ENCODE measurements around the gene BNC2. TPM values are rescaled to one million over a fixed set of nuclear protein-coding genes. Genes with fewer than 3 reads are reported as not detected.
"Not testable (repeated sequence)": the region's sequence is repeated elsewhere in the genome, so short reads cannot be mapped to it uniquely, and the experiment has no call there.

Gene BNC2
- total RNA-seq, 2 donors from 2014 or later = not detected

- Mint-ChIP-seq H3K36me3 (no peaks in the 10 kb centered on the region), H3K27ac (no peak overlapping the region), H3K9me3 (no peaks in the 10 kb centered on the region)
- ATAC-seq (no peak), DNase-seq (ENCODE audit: low spot score in 2 of 2) (no peak)
Measured at GRCh38 chr9:16450043-16450442, 420.4 kb downstream of the BNC2 start.

GRCh38 chr9:16449076-16449730 lies 421.3 kb downstream of the BNC2 start:
- Mint-ChIP-seq H3K36me3 (no peaks in the 10 kb centered on the region), H3K27ac (no peak overlapping the region), H3K9me3 (no peaks in the 10 kb centered on the region)
- no peak for ATAC-seq
- no peak for DNase-seq (ENCODE audit: low spot score in 2 of 2)

GRCh38 chr9:16447946-16448345 lies 422.5 kb downstream of the BNC2 start:
- DNase-seq (ENCODE audit: low spot score in 2 of 2) (no peak), ATAC-seq (no peak)
- Mint-ChIP-seq H3K36me3 (no peaks in the 10 kb centered on the region), H3K27ac (no peak overlapping the region), H3K9me3 (no peaks in the 10 kb centered on the region)

- no peaks in the 10 kb centered on the region for H3K9me3 Mint-ChIP-seq
- H3K27ac Mint-ChIP-seq = no peak overlapping the region
- no peaks in the 10 kb centered on the region for H3K36me3 Mint-ChIP-seq
- ATAC-seq = no peak
- no peak for DNase-seq (ENCODE audit: low spot score in 2 of 2)
Measured at GRCh38 chr9:16446636-16447035, 423.8 kb downstream of the BNC2 start.

GRCh38 chr9:16445141-16445920 lies 425.1 kb downstream of the BNC2 start:
- H3K36me3 Mint-ChIP-seq = no peaks in the 10 kb centered on the region
- no peak overlapping the region for H3K27ac Mint-ChIP-seq
- no peaks in the 10 kb centered on the region for H3K9me3 Mint-ChIP-seq
- ATAC-seq (no peak), DNase-seq (ENCODE audit: low spot score in 2 of 2) (no peak)

- DNase-seq (ENCODE audit: low spot score in 2 of 2) = no peak
- ATAC-seq = no peak
- Mint-ChIP-seq H3K36me3 (peaks cover 0 to 5% of the 10 kb centered on the region in 2 donors), H3K9me3 (peaks cover 0 to 5% of the 10 kb centered on the region in 2 donors), H3K27ac (no peak overlapping the region)
Measured at GRCh38 chr9:16442622-16443021, 427.8 kb downstream of the BNC2 start.

- DNase-seq (ENCODE audit: low spot score in 2 of 2) = no peak
- H3K27ac Mint-ChIP-seq = no peak overlapping the region
- H3K9me3 Mint-ChIP-seq = peaks cover 0 to 7% of the 10 kb centered on the region in 2 donors
- H3K36me3 Mint-ChIP-seq = peaks cover 4 to 5% of the 10 kb centered on the region in 2 donors
- ATAC-seq = no peak
Measured at GRCh38 chr9:16441791-16442190, 428.7 kb downstream of the BNC2 start.

GRCh38 chr9:16438831-16439230 lies 431.6 kb downstream of the BNC2 start:
- not testable (repeated sequence) for ATAC-seq, H3K36me3 Mint-ChIP-seq

GRCh38 chr9:16436545-16436944 lies 433.9 kb downstream of the BNC2 start:
- no peak overlapping the region for H3K27ac Mint-ChIP-seq
- peaks cover 0 to 22% of the 10 kb centered on the region in 2 donors for H3K9me3 Mint-ChIP-seq
- no peak for DNase-seq (ENCODE audit: low spot score in 2 of 2)
- no peak for ATAC-seq
- peaks cover 5% of the 10 kb centered on the region in 2 donors for H3K36me3 Mint-ChIP-seq

More at GRCh38 chr9:16438831-16439230, 431.6 kb downstream of the BNC2 start:
- DNase-seq (ENCODE audit: low spot score in 2 of 2); H3K27ac Mint-ChIP-seq: not testable (repeated sequence)
- peaks cover 0 to 18% of the 10 kb centered on the region in 2 donors for H3K9me3 Mint-ChIP-seq

- DNase-seq (ENCODE audit: low spot score in 2 of 2) = no peak
- no peak for ATAC-seq
- Mint-ChIP-seq H3K27ac (no peak overlapping the region), H3K9me3 (peaks cover 0 to 22% of the 10 kb centered on the region in 2 donors), H3K36me3 (peaks cover 5% of the 10 kb centered on the region in 2 donors)
Measured at GRCh38 chr9:16434526-16434925, 435.9 kb downstream of the BNC2 start.

GRCh38 chr9:16433494-16433893 lies 437.0 kb downstream of the BNC2 start:
- H3K9me3 Mint-ChIP-seq = peaks cover 0 to 18% of the 10 kb centered on the region in 2 donors
- no peak for ATAC-seq
- H3K27ac Mint-ChIP-seq = no peak overlapping the region
- no peak for DNase-seq (ENCODE audit: low spot score in 2 of 2)
- peaks cover 0 to 5% of the 10 kb centered on the region in 2 donors for H3K36me3 Mint-ChIP-seq

- DNase-seq (ENCODE audit: low spot score in 2 of 2) = no peak
- ATAC-seq = no peak
- Mint-ChIP-seq H3K36me3 (peaks cover 0 to 2% of the 10 kb centered on the region in 2 donors), H3K27ac (no peak overlapping the region), H3K9me3 (peaks cover 0 to 16% of the 10 kb centered on the region in 2 donors)
Measured at GRCh38 chr9:16431666-16432392, 438.6 kb downstream of the BNC2 start.

GRCh38 chr9:16429671-16430070 lies 440.8 kb downstream of the BNC2 start:
- DNase-seq (ENCODE audit: low spot score in 2 of 2) (no peak), ATAC-seq (no peak)
- peaks cover 3 to 4% of the 10 kb centered on the region in 2 donors for H3K9me3 Mint-ChIP-seq
- H3K36me3 Mint-ChIP-seq = no peaks in the 10 kb centered on the region
- no peak overlapping the region for H3K27ac Mint-ChIP-seq

- ATAC-seq (no peak), DNase-seq (ENCODE audit: low spot score in 2 of 2) (no peak)
- Mint-ChIP-seq H3K36me3 (no peaks in the 10 kb centered on the region), H3K27ac (no peak overlapping the region), H3K9me3 (peaks cover 3 to 5% of the 10 kb centered on the region in 2 donors)
Measured at GRCh38 chr9:16427873-16428427, 442.5 kb downstream of the BNC2 start.

GRCh38 chr9:16426716-16427115 lies 443.8 kb downstream of the BNC2 start:
- DNase-seq (ENCODE audit: low spot score in 2 of 2) = no peak
- Mint-ChIP-seq H3K9me3 (peaks cover 8 to 10% of the 10 kb centered on the region in 2 donors), H3K36me3 (no peaks in the 10 kb centered on the region), H3K27ac (no peak overlapping the region)
- ATAC-seq = no peak

- ATAC-seq = no peak
- Mint-ChIP-seq H3K9me3 (peaks cover 8 to 10% of the 10 kb centered on the region in 2 donors), H3K36me3 (no peaks in the 10 kb centered on the region), H3K27ac (no peak overlapping the region)
- DNase-seq (ENCODE audit: low spot score in 2 of 2) = no peak
Measured at GRCh38 chr9:16425562-16426231, 444.8 kb downstream of the BNC2 start.

Measured in activated naive CD4-positive, alpha-beta T cell treated with anti-CD3 and anti-CD28 coated beads, Interleukin-2, amount 50 U/mL, for 72 hours (primary cell).